Mesendoderm (in vitro differentiated cells): ENCODE measurements around the gene RPL3.

Experiments
- DNase-seq: peaks from one replicate; pipeline ENCODE4 v3.0.0; 2013
- H2AK5ac ChIP-seq: 2 replicates; pipeline ENCODE4 v1.6.1; 2013; ENCODE audit warnings: low read length, inconsistent platforms
- H2BK120ac ChIP-seq: 2 replicates; pipeline ENCODE4 v1.6.1; 2013; ENCODE audit warnings: low read depth, mild to moderate bottlenecking, low read length, moderate library complexity, mixed read lengths
- H2BK15ac ChIP-seq: replicated peaks from 2 replicates; pipeline ENCODE4 v1.6.1; 2013; ENCODE audit warnings: low read depth, mild to moderate bottlenecking, moderate library complexity
- H2BK5ac ChIP-seq: 2 replicates; pipeline ENCODE4 v1.6.1; 2013; ENCODE audit warnings: low read length, inconsistent platforms
- H3K18ac ChIP-seq: 2 replicates; pipeline ENCODE4 v1.6.1; 2013; ENCODE audit warnings: mild to moderate bottlenecking, low read length, mixed read lengths
- H3K23ac ChIP-seq: one replicate; pipeline ENCODE4 v1.6.1; 2013; ENCODE audit warnings: low read length
- H3K27ac ChIP-seq: 2 replicates; pipeline ENCODE4 v1.5.1; 2013; ENCODE audit warnings: low read depth, mild to moderate bottlenecking, inconsistent platforms, low read length, moderate library complexity
- H3K27me3 ChIP-seq: 2 replicates; pipeline ENCODE4 v1.6.1; 2013; ENCODE audit warnings: low read length, control low read depth, mild to moderate bottlenecking, inconsistent platforms; ENCODE audit not compliant: insufficient read depth, poor library complexity
- H3K36me3 ChIP-seq: 2 replicates; pipeline ENCODE4 v1.6.1; 2013; ENCODE audit warnings: low read length, inconsistent platforms; ENCODE audit not compliant: control insufficient read depth, insufficient read depth
- H3K4ac ChIP-seq: one replicate; pipeline ENCODE4 v1.6.1; 2013; ENCODE audit warnings: low read depth, mild to moderate bottlenecking, low read length, moderate library complexity
- H3K4me1 ChIP-seq: 2 replicates; pipeline ENCODE4 v1.6.1; 2013; ENCODE audit warnings: low read depth, low read length, inconsistent platforms; ENCODE audit not compliant: control insufficient read depth
- H3K4me2 ChIP-seq: 2 replicates; pipeline ENCODE4 v1.6.1; 2013; ENCODE audit warnings: low read length
- H3K4me3 ChIP-seq: 2 replicates; pipeline ENCODE4 v1.5.1; 2013; ENCODE audit warnings: mild to moderate bottlenecking, low read length
- H3K56ac ChIP-seq: one replicate; pipeline ENCODE4 v1.6.1; 2013; ENCODE audit warnings: low read length
- H3K79me1 ChIP-seq: 2 replicates; pipeline ENCODE4 v1.6.1; 2013; ENCODE audit warnings: low read length, inconsistent platforms
- H3K79me2 ChIP-seq: 2 replicates; pipeline ENCODE4 v1.6.1; 2013; ENCODE audit warnings: mild to moderate bottlenecking, low read length; ENCODE audit not compliant: control insufficient read depth, insufficient read depth
- H3K9ac ChIP-seq: 2 replicates; pipeline ENCODE4 v1.6.1; 2013; ENCODE audit warnings: low read length, inconsistent platforms
- H4K5ac ChIP-seq: one replicate; pipeline ENCODE4 v1.6.1; 2013; ENCODE audit warnings: low read length
- H4K8ac ChIP-seq: one replicate; pipeline ENCODE4 v1.6.1; 2013; ENCODE audit warnings: low read depth, mild to moderate bottlenecking, control low read depth, low read length, moderate library complexity
- WGBS: extraction: QIAGEN DNeasy Blood & Tissue Kit; methylation state at CpG from one replicate; pipeline ENCODE4 v1.1.7; 2013; ENCODE audit warnings: low lambda C conversion rate, missing lambda C conversion rate; ENCODE audit not compliant: insufficient coverage; ENCODE audit errors: extremely low coverage; 5-methylcytosine and 5-hydroxymethylcytosine counted together

The RPL3 gene

GRCh38 chr22:39267974-39268373, 51.4 kb downstream of the RPL3 start:
- no peak overlapping the region for H2AK5ac ChIP-seq
- no peak overlapping the region for H3K9ac ChIP-seq
- H3K27ac ChIP-seq, result no peak overlapping the region
- no peak overlapping the region for H3K4me3 ChIP-seq
- H3K23ac ChIP-seq, result no peak overlapping the region
- H3K18ac ChIP-seq, result no peak overlapping the region
- no peaks in the 10 kb centered on the region for H3K79me2 ChIP-seq
- H4K5ac ChIP-seq, result no peak overlapping the region
- H3K36me3 ChIP-seq, result no peaks in the 10 kb centered on the region
- no CpG with 5 or more reads among the region's 8 CpGs for WGBS
- DNase-seq, result no peak
- H2BK15ac ChIP-seq, result no peak overlapping the region
- no peak overlapping the region for H3K56ac ChIP-seq
- H3K4ac ChIP-seq, result no peak overlapping the region
- no peak overlapping the region for H4K8ac ChIP-seq
- no peaks in the 10 kb centered on the region for H3K4me1 ChIP-seq
- H2BK120ac ChIP-seq, result no peak overlapping the region
- no peaks in the 10 kb centered on the region for H3K27me3 ChIP-seq
- no peak overlapping the region for H2BK5ac ChIP-seq
- no peak overlapping the region for H3K4me2 ChIP-seq
- no peaks in the 10 kb centered on the region for H3K79me1 ChIP-seq

GRCh38 chr22:39266398-39267030, 52.9 kb downstream of the RPL3 start:
- Histone ChIP-seq H3K79me2 (no peaks in the 10 kb centered on the region), H4K8ac (no peak overlapping the region), H2AK5ac (no peak overlapping the region), H3K4me1 (no peaks in the 10 kb centered on the region), H3K23ac (no peak overlapping the region), H3K18ac (no peak overlapping the region), H2BK15ac (no peak overlapping the region), H3K79me1 (no peaks in the 10 kb centered on the region), H4K5ac (no peak overlapping the region), H3K4me2 (no peak overlapping the region), H2BK120ac (no peak overlapping the region), H3K9ac (no peak overlapping the region), H3K27me3 (no peaks in the 10 kb centered on the region), H3K36me3 (no peaks in the 10 kb centered on the region), H3K27ac (no peak overlapping the region), H3K4me3 (no peak overlapping the region), H2BK5ac (no peak overlapping the region), H3K56ac (no peak overlapping the region), H3K4ac (no peak overlapping the region)
- no peak for DNase-seq
- WGBS, result no CpG with 5 or more reads among the region's 12 CpGs

- Histone ChIP-seq H3K4ac (no peak overlapping the region), H3K23ac (no peak overlapping the region), H3K27me3 (no peaks in the 10 kb centered on the region), H3K79me1 (no peaks in the 10 kb centered on the region), H3K27ac (no peak overlapping the region), H3K36me3 (no peaks in the 10 kb centered on the region), H3K18ac (no peak overlapping the region), H3K4me2 (no peak overlapping the region), H4K8ac (no peak overlapping the region), H2AK5ac (no peak overlapping the region), H4K5ac (no peak overlapping the region), H3K9ac (no peak overlapping the region), H2BK15ac (no peak overlapping the region), H3K4me1 (no peaks in the 10 kb centered on the region), H2BK5ac (no peak overlapping the region), H3K56ac (no peak overlapping the region), H2BK120ac (no peak overlapping the region), H3K79me2 (no peaks in the 10 kb centered on the region), H3K4me3 (no peak overlapping the region)
- no CpG with 5 or more reads among the region's 23 CpGs for WGBS
- no peak for DNase-seq
Observed at GRCh38 chr22:39265143-39265886, 54.1 kb downstream of the RPL3 start.

DNA sequence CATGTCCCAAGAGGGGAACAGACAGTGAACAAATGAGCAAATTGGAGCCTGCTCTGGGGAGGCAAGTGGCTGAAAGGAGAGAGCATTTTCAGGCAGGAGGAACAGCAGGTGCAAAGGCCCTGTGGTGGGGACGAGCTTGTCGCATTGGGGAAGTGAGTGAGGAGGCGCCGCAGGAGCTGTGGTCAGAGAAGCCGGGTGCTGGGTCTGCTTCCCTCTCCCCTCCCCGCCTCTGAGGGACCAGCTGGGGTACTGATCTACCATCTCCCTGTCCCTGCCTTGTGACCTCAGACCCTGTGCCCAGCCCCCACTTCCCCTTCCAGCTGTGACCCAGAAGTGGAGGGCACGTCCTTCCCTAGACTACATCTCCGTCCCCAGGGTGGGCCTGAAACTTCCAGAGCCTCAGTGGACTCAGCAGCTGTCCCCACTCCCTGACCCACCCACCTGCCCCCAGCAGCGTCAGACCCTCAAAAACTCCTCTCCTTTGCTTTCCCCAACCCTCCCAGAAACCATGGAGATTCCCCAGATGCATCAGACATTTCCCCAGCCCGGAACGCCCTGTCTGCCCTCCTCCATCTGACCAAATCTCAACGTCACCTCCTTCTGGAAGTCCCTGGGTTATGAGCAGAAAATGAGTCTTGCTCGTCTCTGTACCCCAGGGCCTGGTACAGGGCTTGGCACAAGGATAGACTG, 54.9 kb downstream of the RPL3 start:
- H3K4me2 ChIP-seq, result no peak overlapping the region
- no peaks in the 10 kb centered on the region for H3K79me2 ChIP-seq
- no peaks in the 10 kb centered on the region for H3K36me3 ChIP-seq
- H3K9ac ChIP-seq, result no peak overlapping the region
- H2BK5ac ChIP-seq, result no peak overlapping the region
- H3K18ac ChIP-seq, result no peak overlapping the region
- H2BK15ac ChIP-seq, result no peak overlapping the region
- H3K23ac ChIP-seq, result no peak overlapping the region
- H3K79me1 ChIP-seq, result no peaks in the 10 kb centered on the region
- H3K56ac ChIP-seq, result no peak overlapping the region
- H3K4me1 ChIP-seq, result no peaks in the 10 kb centered on the region
- no peak overlapping the region for H3K4ac ChIP-seq
- no peak overlapping the region for H3K27ac ChIP-seq
- DNase-seq, result no peak
- no CpG with 5 or more reads among the region's 13 CpGs for WGBS
- no peak overlapping the region for H3K4me3 ChIP-seq
- no peaks in the 10 kb centered on the region for H3K27me3 ChIP-seq
- no peak overlapping the region for H4K8ac ChIP-seq
- H2BK120ac ChIP-seq, result no peak overlapping the region
- H4K5ac ChIP-seq, result no peak overlapping the region
- H2AK5ac ChIP-seq, result no peak overlapping the region

DNA sequence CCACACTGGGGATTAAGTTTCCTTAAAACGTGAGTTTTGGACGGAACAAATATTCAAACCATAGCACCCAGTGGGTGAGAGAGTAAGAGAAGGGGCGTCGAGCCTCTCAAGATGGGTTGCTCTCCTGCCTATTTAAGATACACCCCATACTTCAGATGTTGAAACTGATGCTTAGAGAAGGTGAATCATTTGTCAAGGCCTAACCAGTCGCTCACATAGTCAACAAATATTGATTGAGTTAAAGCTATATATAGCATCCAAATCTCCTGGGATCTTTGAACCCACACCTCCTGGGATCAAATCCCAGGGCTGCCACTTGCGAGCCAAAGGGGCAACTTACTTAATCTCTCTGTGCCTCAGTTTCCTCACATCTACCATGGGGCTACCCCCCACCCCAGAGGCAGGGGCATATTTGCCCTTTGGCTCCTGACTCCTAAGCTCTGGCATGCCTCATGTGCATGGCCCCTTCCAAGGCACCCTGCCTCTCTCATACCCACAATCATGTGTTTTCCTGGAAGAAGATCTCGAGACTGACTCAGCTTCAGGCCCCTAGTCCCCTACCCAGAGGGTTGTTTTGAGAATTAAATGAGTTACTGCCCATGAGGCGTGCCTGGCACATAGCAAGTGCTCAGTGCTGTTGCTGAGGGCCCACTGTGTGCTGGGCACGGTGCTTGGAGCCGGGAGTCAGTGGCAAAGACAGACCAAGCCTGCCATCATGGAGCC, 55.6 kb downstream of the RPL3 start:
- Histone ChIP-seq H2BK120ac (no peak overlapping the region), H3K27ac (no peak overlapping the region), H3K36me3 (no peaks in the 10 kb centered on the region), H2BK15ac (no peak overlapping the region), H4K8ac (no peak overlapping the region), H3K4me3 (no peak overlapping the region), H3K79me2 (no peaks in the 10 kb centered on the region), H3K4me1 (no peaks in the 10 kb centered on the region), H4K5ac (no peak overlapping the region), H3K23ac (no peak overlapping the region), H3K9ac (no peak overlapping the region), H2AK5ac (no peak overlapping the region), H3K4ac (no peak overlapping the region), H3K79me1 (no peaks in the 10 kb centered on the region), H3K18ac (no peak overlapping the region), H3K56ac (no peak overlapping the region), H2BK5ac (no peak overlapping the region), H3K4me2 (no peak overlapping the region), H3K27me3 (no peaks in the 10 kb centered on the region)
- no peak for DNase-seq
- no CpG with 5 or more reads among the region's 10 CpGs for WGBS
